ENCODE data around the gene TRAPPC1.

- TF ChIP-seq POLR2AphosphoS5 (IDR thresholded peaks at IDR 0.05; ENCODE audit: borderline replicate concordance, low read depth, low read length) (no peak), EZH2 (IDR thresholded peaks at IDR 0.05) (no peak)
Measured at GRCh38 chr17:7945651-7946050, 13.9 kb upstream of the TRAPPC1 start.
